ENCODE measurements around the gene MED22.

GRCh38 chr9:133323211-133323610 is 24.7 kb downstream of the MED22 start:
- TF ChIP-seq CTCF (IDR thresholded peaks at IDR 0.05) = no peak
- TF ChIP-seq POLR2A (IDR thresholded peaks at IDR 0.05) = no peak
- TF ChIP-seq EP300 (IDR thresholded peaks at IDR 0.05; ENCODE audit: low read depth) = no peak

All from transverse colon (tissue), 3 donors.